Ishikawa (cell line): ENCODE measurements around the gene EPN2.

Source experiments
- CEBPB ChIP-seq: IDR thresholded peaks from 2 replicates; pipeline ENCODE4 v1.6.1; 2012
- CREB1 ChIP-seq: IDR thresholded peaks from 2 replicates; pipeline ENCODE4 v1.6.1; 2012; ENCODE audit warnings: low read depth
- EGR1 ChIP-seq: IDR thresholded peaks from 2 replicates; pipeline ENCODE4 v1.6.1; 2012
- EP300 ChIP-seq: IDR thresholded peaks from 2 replicates; pipeline ENCODE4 v1.6.1; 2012; ENCODE audit warnings: borderline replicate concordance
- FOXM1 ChIP-seq: IDR thresholded peaks from 2 replicates; pipeline ENCODE4 v1.6.1; 2012; ENCODE audit warnings: low read depth, borderline replicate concordance
- NFIC ChIP-seq: IDR thresholded peaks from 2 replicates; pipeline ENCODE4 v1.6.1; 2012
- RAD21 ChIP-seq: IDR thresholded peaks from 2 replicates; pipeline ENCODE4 v1.6.1; 2012; ENCODE audit warnings: low read depth
- TAF1 ChIP-seq: IDR thresholded peaks from 2 replicates; pipeline ENCODE4 v1.6.1; 2012; ENCODE audit warnings: low read depth, mild to moderate bottlenecking
- TCF12 ChIP-seq: IDR thresholded peaks from 2 replicates; pipeline ENCODE4 v1.6.1; 2012; ENCODE audit warnings: low read depth
- TEAD4 ChIP-seq: IDR thresholded peaks from 2 replicates; pipeline ENCODE4 v1.6.1; 2012
- YY1 ChIP-seq: IDR thresholded peaks from 2 replicates; pipeline ENCODE4 v1.6.1; 2012; ENCODE audit warnings: low read depth
- ZBTB7A ChIP-seq: IDR thresholded peaks from 2 replicates; pipeline ENCODE4 v1.6.1; 2012; ENCODE audit warnings: low read depth
- TF ChIP-seq, protein P1 (sequence below): IDR thresholded peaks from 2 replicates; pipeline ENCODE4 v1.6.1; 2012
- TF ChIP-seq, protein P2 (sequence below): IDR thresholded peaks from 2 replicates; pipeline ENCODE4 v1.6.1; 2012; ENCODE audit warnings: low read depth, mild to moderate bottlenecking
- TF ChIP-seq, protein P3 (sequence below): IDR thresholded peaks from 2 replicates; pipeline ENCODE4 v1.6.1; 2012

Gene EPN2

DNA sequence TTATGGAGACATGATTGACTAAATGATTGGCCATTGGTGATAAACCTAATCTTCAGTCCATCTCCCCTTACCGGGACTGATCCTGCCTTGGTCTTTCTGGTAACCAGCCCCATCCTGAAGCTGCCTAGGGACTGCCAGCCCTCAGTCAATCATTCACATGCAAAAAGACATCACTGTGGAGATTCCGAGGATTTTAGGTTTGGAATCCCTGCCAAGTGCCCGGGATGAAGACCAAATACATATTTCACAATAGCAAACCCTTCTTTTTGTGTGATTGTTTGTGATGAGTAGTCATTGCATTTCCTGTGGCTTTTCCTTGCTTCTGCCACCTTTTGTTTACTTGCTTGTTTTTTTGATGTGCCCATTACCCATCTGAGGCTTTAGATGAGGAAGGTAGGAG, 44.0 kb downstream of the EPN2 start:
- TF ChIP-seq, protein P1, sequence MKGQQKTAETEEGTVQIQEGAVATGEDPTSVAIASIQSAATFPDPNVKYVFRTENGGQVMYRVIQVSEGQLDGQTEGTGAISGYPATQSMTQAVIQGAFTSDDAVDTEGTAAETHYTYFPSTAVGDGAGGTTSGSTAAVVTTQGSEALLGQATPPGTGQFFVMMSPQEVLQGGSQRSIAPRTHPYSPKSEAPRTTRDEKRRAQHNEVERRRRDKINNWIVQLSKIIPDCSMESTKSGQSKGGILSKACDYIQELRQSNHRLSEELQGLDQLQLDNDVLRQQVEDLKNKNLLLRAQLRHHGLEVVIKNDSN = no peak
- TF ChIP-seq CREB1 (no peak), EP300 (no peak), EGR1 (no peak), RAD21 (no peak), TAF1 (no peak), CEBPB (no peak), YY1 (no peak), NFIC (no peak), FOXM1 (no peak), ZBTB7A (no peak), TCF12 (no peak), TEAD4 (no peak)
- TF ChIP-seq, protein P2, sequence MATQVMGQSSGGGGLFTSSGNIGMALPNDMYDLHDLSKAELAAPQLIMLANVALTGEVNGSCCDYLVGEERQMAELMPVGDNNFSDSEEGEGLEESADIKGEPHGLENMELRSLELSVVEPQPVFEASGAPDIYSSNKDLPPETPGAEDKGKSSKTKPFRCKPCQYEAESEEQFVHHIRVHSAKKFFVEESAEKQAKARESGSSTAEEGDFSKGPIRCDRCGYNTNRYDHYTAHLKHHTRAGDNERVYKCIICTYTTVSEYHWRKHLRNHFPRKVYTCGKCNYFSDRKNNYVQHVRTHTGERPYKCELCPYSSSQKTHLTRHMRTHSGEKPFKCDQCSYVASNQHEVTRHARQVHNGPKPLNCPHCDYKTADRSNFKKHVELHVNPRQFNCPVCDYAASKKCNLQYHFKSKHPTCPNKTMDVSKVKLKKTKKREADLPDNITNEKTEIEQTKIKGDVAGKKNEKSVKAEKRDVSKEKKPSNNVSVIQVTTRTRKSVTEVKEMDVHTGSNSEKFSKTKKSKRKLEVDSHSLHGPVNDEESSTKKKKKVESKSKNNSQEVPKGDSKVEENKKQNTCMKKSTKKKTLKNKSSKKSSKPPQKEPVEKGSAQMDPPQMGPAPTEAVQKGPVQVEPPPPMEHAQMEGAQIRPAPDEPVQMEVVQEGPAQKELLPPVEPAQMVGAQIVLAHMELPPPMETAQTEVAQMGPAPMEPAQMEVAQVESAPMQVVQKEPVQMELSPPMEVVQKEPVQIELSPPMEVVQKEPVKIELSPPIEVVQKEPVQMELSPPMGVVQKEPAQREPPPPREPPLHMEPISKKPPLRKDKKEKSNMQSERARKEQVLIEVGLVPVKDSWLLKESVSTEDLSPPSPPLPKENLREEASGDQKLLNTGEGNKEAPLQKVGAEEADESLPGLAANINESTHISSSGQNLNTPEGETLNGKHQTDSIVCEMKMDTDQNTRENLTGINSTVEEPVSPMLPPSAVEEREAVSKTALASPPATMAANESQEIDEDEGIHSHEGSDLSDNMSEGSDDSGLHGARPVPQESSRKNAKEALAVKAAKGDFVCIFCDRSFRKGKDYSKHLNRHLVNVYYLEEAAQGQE = no peak
- TF ChIP-seq, protein P3, sequence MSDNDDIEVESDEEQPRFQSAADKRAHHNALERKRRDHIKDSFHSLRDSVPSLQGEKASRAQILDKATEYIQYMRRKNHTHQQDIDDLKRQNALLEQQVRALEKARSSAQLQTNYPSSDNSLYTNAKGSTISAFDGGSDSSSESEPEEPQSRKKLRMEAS = no peak

DNA sequence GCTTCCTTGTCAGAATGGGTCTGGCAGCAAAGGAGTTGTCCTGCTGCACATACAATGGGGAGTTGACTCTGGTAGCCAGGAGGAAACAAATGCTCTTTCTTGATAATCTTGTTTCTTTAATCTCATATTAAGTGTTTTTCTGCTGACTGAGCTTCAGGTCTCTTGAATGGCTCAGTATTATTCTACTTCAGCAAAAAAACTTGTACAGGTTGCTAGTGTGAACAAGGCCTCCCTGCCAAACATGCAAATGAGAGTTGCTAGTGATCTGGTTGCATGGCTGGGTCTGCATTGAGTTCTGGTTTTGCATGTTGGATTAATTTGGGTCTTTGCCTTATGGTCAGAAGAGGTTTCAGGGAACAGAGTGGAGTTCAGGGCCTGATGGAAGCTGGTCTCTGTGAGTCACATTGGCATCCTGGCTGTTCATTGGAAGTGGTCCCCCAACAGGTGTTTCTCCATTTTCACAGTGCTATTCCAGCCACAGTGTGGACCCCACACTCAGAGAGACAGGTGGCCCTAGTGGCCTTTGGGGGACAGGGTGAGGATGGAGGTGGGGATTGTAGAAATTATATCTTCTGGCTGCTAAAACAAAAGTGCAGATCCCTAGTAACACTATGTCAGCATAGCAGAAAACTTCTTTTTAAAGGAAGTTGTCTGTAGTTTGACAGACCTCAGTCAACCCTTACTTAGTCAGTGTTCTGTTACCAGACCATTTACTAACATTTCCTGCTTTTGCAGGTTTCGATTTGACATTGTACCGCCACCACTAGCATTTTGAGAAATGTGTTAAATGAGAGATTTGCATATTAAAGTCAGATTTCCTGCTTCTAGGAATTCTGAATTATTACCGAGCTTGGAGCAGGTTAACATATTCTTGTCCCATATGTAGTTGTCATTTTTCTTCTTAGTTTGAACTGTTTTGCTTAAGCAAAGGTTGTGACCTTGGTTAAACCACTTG, 47.1 kb downstream of the EPN2 start:
- TF ChIP-seq CREB1 (no peak), EP300 (no peak), RAD21 (no peak), TCF12 (no peak), FOXM1 (no peak), YY1 (no peak), NFIC (no peak), CEBPB (no peak), EGR1 (no peak), ZBTB7A (no peak)
- TF ChIP-seq, protein P2 = no peak
- TF ChIP-seq, protein P3 = no peak
- TF ChIP-seq, protein P1 = no peak

DNA sequence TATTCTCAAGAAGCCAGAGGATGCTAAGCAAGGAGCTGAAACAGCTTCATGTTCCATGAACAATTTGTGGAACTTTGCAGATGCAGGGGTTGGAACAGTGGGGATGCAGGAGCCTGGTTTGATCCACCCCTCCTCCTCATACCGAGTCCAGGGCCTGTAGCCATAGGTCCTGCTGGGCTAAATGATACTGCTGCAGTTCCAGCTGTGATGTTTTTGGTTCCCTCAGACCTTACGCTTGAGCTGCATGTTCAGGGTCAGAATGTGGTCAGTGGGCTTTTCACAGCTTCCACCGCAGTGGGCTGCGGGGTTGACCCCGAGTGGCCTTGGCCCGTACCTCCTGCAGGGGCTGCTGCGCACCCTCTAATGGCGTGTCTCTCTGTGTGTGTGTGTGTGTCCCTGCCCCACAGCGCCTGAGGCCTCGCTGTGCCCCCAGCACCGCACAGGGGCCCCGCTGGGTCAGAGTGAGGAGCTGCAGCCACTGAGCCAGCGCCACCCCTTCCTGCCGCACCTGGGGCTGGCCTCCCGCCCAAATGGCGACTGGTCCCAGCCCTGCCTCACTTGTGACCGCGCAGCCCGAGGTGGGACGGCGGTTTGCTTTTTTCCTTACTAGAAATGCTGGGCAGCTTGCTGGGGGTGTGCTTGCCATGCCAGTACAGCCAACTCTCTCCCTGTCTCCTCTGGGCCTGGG, 48.2 kb downstream of the EPN2 start:
- TF ChIP-seq CEBPB (no peak), CREB1 (no peak)

DNA sequence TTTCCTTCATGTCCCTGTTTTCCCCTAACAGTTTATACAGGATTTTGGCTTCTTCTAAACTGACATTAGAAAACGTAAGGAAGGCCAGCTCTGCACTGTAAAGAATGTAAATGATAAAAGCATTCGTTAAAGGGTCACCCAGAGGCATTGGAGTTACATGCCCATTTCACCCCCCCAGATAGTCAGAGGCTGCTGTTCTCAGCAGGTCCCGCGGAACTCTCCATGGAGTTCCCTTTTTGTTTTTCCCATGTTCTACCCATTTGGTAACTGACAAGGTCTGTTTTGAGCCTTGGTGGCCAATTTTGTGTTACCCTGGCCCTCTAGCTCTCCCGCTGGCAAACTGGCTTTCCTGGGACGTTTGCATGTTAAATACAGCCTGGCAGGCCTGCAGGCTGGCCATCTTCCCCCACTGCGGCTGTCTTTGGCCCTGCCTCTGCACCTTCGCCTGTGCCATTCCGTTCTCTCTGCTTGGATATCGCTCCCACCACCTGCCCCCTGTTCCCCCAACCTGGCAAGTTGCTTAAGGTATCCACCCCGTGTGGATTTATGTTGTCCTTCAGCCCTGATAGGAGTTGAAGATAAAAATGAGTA, 49.7 kb downstream of the EPN2 start:
- TF ChIP-seq CREB1 (no peak), TAF1 (no peak), EP300 (no peak), CEBPB (no peak), YY1 (no peak), TCF12 (no peak), NFIC (no peak), TEAD4 (no peak), EGR1 (no peak)
- TF ChIP-seq, protein P1 = no peak
- TF ChIP-seq, protein P2 = no peak
- TF ChIP-seq, protein P3 = no peak
